Duodenal mucosa (tissue), 2 donors: ENCODE measurements around the gene LMF1.
A peak's percentile ranks its signal among the peaks of the same experiment; 100 is the strongest.

ENCODE experiments used
- H3K27ac ChIP-seq: one replicate; pipeline ENCODE4 v1.7.0; 2013; ENCODE audit warnings: low read depth, low read length
- H3K27me3 ChIP-seq, 2 donors: one replicate each; pipeline ENCODE4 v1.7.0; 2013; ENCODE audit warnings: low read length in 2 of 2, control low read depth in 1 of 2; ENCODE audit not compliant: insufficient read depth in 2 of 2, control insufficient read depth in 1 of 2
- H3K36me3 ChIP-seq, 2 donors: one replicate each; pipeline ENCODE4 v1.7.0; 2013; ENCODE audit warnings: low read length in 2 of 2, control low read depth in 1 of 2; ENCODE audit not compliant: insufficient read depth in 2 of 2, control insufficient read depth in 1 of 2
- H3K4me1 ChIP-seq, 2 donors: one replicate each; pipeline ENCODE4 v1.7.0; 2013; ENCODE audit warnings: low read length in 2 of 2, control low read depth in 1 of 2; ENCODE audit not compliant: insufficient read depth in 2 of 2, control insufficient read depth in 1 of 2
- H3K4me3 ChIP-seq, 2 donors: one replicate each; pipeline ENCODE4 v1.7.0; 2013; ENCODE audit warnings: low read length in 2 of 2, low read depth in 1 of 2
- H3K9ac ChIP-seq, 2 donors: one replicate each; pipeline ENCODE4 v1.7.0; 2013; ENCODE audit warnings: low read length in 2 of 2, low read depth in 1 of 2
- H3K9me3 ChIP-seq, 2 donors: one replicate each; pipeline ENCODE4 v1.7.0; 2013; ENCODE audit warnings: low read length in 2 of 2, control low read depth in 1 of 2; ENCODE audit not compliant: control insufficient read depth in 1 of 2

The LMF1 gene

GRCh38 chr16:971981-972315 lies 1.2 kb upstream of the LMF1 start:
- Histone ChIP-seq H3K9me3 (no peaks in the 10 kb centered on the region), H3K36me3 (peaks cover 0 to 6% of the 10 kb centered on the region in 2 donors), H3K4me1 (peaks cover 6 to 9% of the 10 kb centered on the region in 2 donors), H3K4me3 (no peak overlapping the region), H3K27ac (no peak overlapping the region), H3K27me3 (peaks cover 5 to 21% of the 10 kb centered on the region in 2 donors), H3K9ac (no peak overlapping the region)

- Histone ChIP-seq H3K9me3 (no peaks in the 10 kb centered on the region), H3K9ac (no peak overlapping the region), H3K27me3 (peaks cover 5 to 17% of the 10 kb centered on the region in 2 donors), H3K4me3 (peak overlapping the region in 1 of 2 donors; percentile 24), H3K36me3 (peaks cover 0 to 6% of the 10 kb centered on the region in 2 donors), H3K4me1 (peaks cover 6 to 9% of the 10 kb centered on the region in 2 donors), H3K27ac (no peak overlapping the region)
Observed at GRCh38 chr16:971582-971905, 760 bp upstream of the LMF1 start.

GRCh38 chr16:970386-970765 lies 408 bp downstream of the LMF1 start:
- Histone ChIP-seq H3K4me1 (peaks cover 6 to 9% of the 10 kb centered on the region in 2 donors), H3K36me3 (peaks cover 0 to 6% of the 10 kb centered on the region in 2 donors), H3K27ac (peak overlapping the region; percentile 60), H3K9ac (peak overlapping the region; percentile 69 to 77), H3K9me3 (peaks cover 0 to 3% of the 10 kb centered on the region in 2 donors), H3K4me3 (peak overlapping the region; percentile 71 to 84), H3K27me3 (peaks cover 5 to 13% of the 10 kb centered on the region in 2 donors)

- Histone ChIP-seq H3K4me1 (peaks cover 6 to 9% of the 10 kb centered on the region in 2 donors), H3K9ac (peak overlapping the region; percentile 69 to 77), H3K27me3 (peaks cover 5 to 13% of the 10 kb centered on the region in 2 donors), H3K36me3 (peaks cover 0 to 6% of the 10 kb centered on the region in 2 donors), H3K4me3 (peak overlapping the region; percentile 71 to 84), H3K27ac (no peak overlapping the region), H3K9me3 (peaks cover 0 to 3% of the 10 kb centered on the region in 2 donors)
Observed at GRCh38 chr16:969508-970385, 1.0 kb downstream of the LMF1 start.

- H3K36me3 ChIP-seq = peaks cover 0 to 6% of the 10 kb centered on the region in 2 donors
- no peak overlapping the region for H3K4me3 ChIP-seq
- peaks cover 0 to 3% of the 10 kb centered on the region in 2 donors for H3K9me3 ChIP-seq
- H3K27me3 ChIP-seq = peaks cover 5 to 13% of the 10 kb centered on the region in 2 donors
- no peak overlapping the region for H3K9ac ChIP-seq
- peaks cover 6 to 9% of the 10 kb centered on the region in 2 donors for H3K4me1 ChIP-seq
- H3K27ac ChIP-seq = no peak overlapping the region
Observed at GRCh38 chr16:968620-969019, 2.2 kb downstream of the LMF1 start.

GRCh38 chr16:967546-968295 lies 3.1 kb downstream of the LMF1 start:
- Histone ChIP-seq H3K27me3 (peaks cover 5 to 13% of the 10 kb centered on the region in 2 donors), H3K4me1 (peaks cover 6 to 14% of the 10 kb centered on the region in 2 donors), H3K36me3 (peaks cover 0 to 6% of the 10 kb centered on the region in 2 donors), H3K27ac (no peak overlapping the region), H3K4me3 (no peak overlapping the region), H3K9ac (no peak overlapping the region), H3K9me3 (peaks cover 0 to 3% of the 10 kb centered on the region in 2 donors)

- H3K27ac ChIP-seq = no peak overlapping the region
- H3K27me3 ChIP-seq = peaks cover 5 to 9% of the 10 kb centered on the region in 2 donors
- no peak overlapping the region for H3K9ac ChIP-seq
- H3K9me3 ChIP-seq = peaks cover 0 to 3% of the 10 kb centered on the region in 2 donors
- H3K4me3 ChIP-seq = no peak overlapping the region
- peaks cover 6 to 14% of the 10 kb centered on the region in 2 donors for H3K4me1 ChIP-seq
- peaks cover 0 to 6% of the 10 kb centered on the region in 2 donors for H3K36me3 ChIP-seq
Observed at GRCh38 chr16:967077-967541, 3.7 kb downstream of the LMF1 start.

GRCh38 chr16:966505-966904 lies 4.3 kb downstream of the LMF1 start:
- Histone ChIP-seq H3K27ac (no peak overlapping the region), H3K36me3 (peaks cover 0 to 6% of the 10 kb centered on the region in 2 donors), H3K9ac (no peak overlapping the region), H3K27me3 (peaks cover 3% of the 10 kb centered on the region in 2 donors), H3K9me3 (peaks cover 0 to 3% of the 10 kb centered on the region in 2 donors), H3K4me3 (no peak overlapping the region), H3K4me1 (peaks cover 6 to 14% of the 10 kb centered on the region in 2 donors)

GRCh38 chr16:966035-966434 lies 4.7 kb downstream of the LMF1 start:
- Histone ChIP-seq H3K4me3 (no peak overlapping the region), H3K9ac (no peak overlapping the region), H3K9me3 (peaks cover 0 to 3% of the 10 kb centered on the region in 2 donors), H3K27ac (no peak overlapping the region), H3K27me3 (no peaks in the 10 kb centered on the region), H3K36me3 (peaks cover 0 to 6% of the 10 kb centered on the region in 2 donors), H3K4me1 (peaks cover 6 to 14% of the 10 kb centered on the region in 2 donors)

- Histone ChIP-seq H3K36me3 (peaks cover 0 to 6% of the 10 kb centered on the region in 2 donors), H3K4me3 (no peak overlapping the region), H3K27ac (no peak overlapping the region), H3K4me1 (peaks cover 6 to 14% of the 10 kb centered on the region in 2 donors), H3K9me3 (peaks cover 0 to 3% of the 10 kb centered on the region in 2 donors), H3K9ac (no peak overlapping the region), H3K27me3 (no peaks in the 10 kb centered on the region)
Observed at GRCh38 chr16:965487-965886, 5.3 kb downstream of the LMF1 start.
